Measurements from ENCODE around the gene MYO1B.

Gene MYO1B

DNA sequence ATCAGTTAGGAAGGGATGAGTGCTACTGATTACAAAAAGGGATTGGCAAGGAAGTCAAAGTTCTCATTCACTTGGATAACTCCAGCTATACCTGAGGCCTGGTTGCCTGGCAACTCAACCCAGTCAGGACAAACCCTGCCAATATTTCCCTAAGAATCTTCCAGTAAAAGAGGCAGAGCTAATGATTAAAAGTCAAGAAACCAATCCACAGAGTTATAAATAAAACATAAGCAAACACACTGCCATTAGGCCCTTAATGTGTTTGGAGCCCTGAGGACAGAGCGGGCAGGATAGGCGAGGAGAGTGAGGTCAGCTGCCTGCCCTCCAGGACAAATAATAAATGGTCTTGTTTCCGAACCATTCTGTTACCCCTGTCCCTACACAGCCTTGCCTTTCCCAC is 217.2 kb downstream of the MYO1B start:
- no peak for DNase-seq (ENCODE audit: low read depth)

DNA sequence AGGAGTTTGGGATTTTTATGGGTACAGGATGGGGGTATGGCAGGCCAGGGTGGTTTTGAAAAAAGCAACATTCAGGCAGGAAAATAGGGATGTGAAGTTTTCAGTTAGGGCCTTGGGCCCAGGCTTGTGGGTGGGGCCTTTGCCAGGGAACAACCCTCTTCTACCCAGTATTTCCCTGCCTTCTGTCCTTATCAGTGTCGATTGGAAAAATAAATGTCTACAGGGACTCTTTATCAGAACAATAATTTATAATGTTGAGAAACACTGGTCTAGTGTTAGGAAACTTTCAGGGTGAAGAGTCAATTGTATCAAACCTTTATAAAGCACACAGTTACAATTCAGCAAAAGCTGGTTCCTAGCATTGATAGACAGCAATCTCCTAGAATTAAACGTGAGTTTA is 218.6 kb downstream of the MYO1B start:
- DNase-seq (ENCODE audit: low read depth): no peak

DNA sequence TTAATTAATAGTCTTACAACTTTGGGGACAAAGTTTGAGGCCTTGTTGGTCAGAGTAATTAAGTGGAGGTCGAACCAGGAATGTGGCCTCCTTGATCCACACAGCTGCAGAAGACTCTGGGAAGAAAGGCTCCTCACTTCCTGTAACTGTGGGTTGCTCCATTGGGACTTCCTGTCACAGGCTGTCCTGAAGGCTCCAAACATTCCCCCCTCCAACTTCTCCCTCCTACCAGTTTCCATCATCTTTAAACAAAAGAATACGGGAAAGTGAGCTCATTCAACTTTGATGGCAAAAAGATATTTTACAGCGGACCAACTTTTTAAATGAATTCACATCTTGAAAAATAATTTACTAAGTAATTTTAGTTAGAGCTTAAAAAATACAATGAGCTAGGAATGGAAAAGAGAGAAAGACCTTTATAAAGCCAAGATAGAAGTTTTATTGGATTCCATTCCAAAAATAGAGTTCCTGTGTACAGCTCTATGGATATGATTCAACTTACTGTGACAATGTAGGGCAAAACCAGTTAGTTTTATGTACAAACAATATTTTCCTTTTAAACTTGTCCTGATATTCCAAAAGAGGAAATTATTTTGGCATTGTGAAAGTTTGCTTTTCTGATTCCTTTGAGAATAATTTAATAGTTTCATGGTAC is 220.7 kb downstream of the MYO1B start:
- no peak for DNase-seq (ENCODE audit: low read depth)

DNA sequence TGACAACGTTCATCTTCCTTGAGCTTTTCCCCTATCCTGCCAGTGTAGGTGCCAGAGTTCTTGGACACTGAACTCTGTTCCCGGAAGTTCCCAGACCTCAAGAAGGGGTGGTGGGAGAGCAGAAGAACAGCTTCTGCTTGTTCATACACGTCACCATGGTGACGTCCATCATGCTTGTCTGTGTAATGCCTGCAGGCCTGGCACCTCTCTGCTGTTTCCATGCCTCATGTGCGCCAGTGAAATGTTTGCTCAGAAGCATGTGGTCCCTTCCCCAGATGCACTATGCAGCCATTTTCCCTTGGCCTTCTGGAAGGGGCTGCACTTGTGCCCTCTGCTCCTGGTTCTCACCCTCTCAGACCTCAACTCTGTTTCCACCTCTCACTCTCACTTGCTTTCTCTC is 221.9 kb downstream of the MYO1B start:
- DNase-seq (ENCODE audit: low read depth): no peak

DNA sequence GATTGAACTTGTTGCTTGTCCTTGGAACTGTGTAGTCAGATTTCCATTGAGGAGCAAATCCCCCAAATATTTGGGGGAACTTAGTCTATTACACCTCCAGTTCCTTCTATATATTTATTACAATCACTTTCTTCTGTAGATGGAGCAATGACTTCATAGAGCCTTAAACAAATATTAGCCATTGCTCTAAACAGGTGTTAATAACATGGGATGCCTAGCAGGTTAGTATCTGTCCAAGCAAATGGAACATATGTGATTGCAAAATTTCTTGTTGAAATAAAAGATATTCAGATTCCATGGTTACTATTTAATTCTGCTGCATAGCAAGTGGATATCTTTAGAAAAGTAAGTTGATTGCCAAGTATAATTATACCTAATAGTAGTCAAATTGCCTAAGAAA is 225.1 kb downstream of the MYO1B start:
- DNase-seq (ENCODE audit: low read depth): no peak

DNA sequence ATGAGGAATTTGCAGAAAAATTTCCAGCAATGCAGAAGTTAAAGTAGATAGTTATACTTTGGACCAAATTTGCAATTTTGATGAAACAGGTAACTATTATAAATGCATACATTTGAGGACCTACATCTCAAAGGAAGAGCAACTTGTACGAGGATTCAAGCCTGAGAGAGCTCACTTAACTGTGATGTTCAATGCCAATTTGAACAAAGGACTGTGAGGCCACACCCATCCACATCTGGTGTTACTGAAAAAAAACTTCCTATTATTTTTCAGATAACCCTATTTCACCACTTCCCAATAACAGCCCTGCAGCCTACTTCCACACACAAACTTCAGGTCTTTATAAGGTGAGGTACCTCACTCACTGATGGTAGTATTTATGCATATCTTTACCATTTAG is 229.3 kb downstream of the MYO1B start:
- no peak for DNase-seq (ENCODE audit: low read depth)
